ENCODE results near the gene SLC9A1.
"Not testable (repeated sequence)": the region's sequence is repeated elsewhere in the genome, so short reads cannot be mapped to it uniquely, and the experiment has no call there.

DNA sequence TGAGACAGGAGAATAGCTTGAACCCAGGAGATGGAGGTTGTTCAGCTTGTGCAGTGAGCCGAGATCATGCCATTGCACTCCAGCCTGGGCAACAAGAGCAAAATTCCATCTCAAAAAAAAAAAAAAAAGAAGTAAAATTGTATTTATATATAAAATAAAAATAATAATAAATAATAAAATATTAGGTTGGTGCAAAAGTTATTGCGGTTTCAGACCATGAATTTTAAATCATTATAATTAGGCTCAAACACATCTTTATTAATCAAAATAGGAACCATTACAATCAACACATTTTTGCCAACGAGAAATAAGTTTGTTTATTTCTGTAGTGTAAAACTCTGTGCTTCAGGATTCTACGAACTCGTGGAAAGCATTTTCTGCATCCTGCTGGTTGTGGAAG, 18.1 kb upstream of the SLC9A1 start:
- TF ChIP-seq, protein P1, sequence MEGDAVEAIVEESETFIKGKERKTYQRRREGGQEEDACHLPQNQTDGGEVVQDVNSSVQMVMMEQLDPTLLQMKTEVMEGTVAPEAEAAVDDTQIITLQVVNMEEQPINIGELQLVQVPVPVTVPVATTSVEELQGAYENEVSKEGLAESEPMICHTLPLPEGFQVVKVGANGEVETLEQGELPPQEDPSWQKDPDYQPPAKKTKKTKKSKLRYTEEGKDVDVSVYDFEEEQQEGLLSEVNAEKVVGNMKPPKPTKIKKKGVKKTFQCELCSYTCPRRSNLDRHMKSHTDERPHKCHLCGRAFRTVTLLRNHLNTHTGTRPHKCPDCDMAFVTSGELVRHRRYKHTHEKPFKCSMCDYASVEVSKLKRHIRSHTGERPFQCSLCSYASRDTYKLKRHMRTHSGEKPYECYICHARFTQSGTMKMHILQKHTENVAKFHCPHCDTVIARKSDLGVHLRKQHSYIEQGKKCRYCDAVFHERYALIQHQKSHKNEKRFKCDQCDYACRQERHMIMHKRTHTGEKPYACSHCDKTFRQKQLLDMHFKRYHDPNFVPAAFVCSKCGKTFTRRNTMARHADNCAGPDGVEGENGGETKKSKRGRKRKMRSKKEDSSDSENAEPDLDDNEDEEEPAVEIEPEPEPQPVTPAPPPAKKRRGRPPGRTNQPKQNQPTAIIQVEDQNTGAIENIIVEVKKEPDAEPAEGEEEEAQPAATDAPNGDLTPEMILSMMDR (IDR thresholded peaks at IDR 0.05): not testable (repeated sequence)
- not testable (repeated sequence) for TF ChIP-seq POLR2A (IDR thresholded peaks at IDR 0.05)
